Stimulated activated CD8-positive, alpha-beta memory T cell treated with anti-CD3 and anti-CD28 coated beads, Interleukin-15, amount 100 ng/mL, for 48 hours (primary cell): ENCODE measurements around the gene WWOX.

Source experiments
- DNase-seq, 2 donors: peaks; one replicate each; pipeline ENCODE4 v3.0.0-alpha.2; 2020; ENCODE audit warnings: low read depth in 2 of 2

The WWOX gene

DNA sequence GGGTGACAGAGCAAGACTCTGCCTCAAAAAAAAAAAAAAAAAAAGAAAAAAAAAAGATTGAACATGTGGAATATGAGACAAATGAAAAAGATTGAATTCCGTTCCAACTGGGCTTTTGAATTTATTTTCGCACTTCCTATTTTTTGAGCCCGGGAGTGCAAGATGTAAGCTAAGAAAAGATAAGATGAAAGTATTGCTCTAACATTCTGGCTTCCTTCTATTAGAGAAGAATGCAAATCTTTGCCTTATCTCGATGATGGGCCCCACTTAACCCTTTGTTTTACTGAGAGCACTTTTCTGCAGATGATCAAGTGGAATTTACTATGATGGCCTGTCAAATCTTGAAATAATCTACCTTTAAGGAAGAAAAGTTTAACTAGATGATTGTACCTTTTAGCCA is 96.3 kb downstream of the WWOX start:
- DNase-seq = no peak

DNA sequence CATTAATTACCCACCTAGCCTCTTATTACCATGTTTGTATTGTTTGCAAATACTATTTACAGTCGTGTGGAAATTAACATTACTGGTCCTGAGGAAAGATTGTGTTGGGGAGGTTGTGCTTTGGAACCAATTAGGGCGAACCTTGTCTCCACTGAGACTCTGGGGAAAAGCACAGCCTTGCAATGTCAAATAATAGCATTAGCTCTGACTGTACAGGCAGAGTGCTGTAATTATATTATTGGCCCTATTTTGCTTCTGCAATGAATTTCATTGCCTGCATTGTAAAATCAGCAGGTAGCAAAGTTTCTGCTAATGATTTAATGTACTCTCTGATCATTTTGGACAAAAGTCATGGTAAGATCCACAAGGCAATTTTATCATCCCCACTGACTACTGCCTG is 97.0 kb downstream of the WWOX start:
- no peak for DNase-seq

GRCh38 chr16:78198288-78198687 is 98.8 kb downstream of the WWOX start:
- DNase-seq = no peak

- DNase-seq = no peak
Observed at GRCh38 chr16:78199325-78200022, 100.0 kb downstream of the WWOX start.

GRCh38 chr16:78200023-78200389 is 100.6 kb downstream of the WWOX start:
- no peak for DNase-seq

GRCh38 chr16:78200623-78201096 is 101.2 kb downstream of the WWOX start:
- DNase-seq = no peak

DNA sequence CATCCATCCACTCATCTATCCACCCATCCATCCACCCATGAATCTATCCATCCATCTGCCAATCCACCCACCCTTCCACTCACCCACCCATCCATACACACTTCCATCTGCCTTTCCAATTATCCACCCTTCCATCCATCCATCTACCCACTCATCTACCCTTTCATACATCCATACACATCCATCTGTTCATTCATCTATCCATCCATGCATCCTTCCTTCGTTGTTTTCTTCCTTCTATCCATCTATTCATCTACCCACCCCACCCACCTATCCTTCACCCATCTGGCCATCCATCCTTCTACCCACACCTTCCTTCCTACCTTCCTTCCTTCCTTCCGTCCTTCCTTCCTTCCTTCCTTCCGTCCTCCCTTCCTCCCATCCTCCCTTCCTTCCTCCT is 106.1 kb downstream of the WWOX start:
- no peak for DNase-seq

GRCh38 chr16:78206623-78207223 is 107.3 kb downstream of the WWOX start:
- DNase-seq = no peak

- no peak for DNase-seq
Observed at GRCh38 chr16:78209951-78210661, 110.7 kb downstream of the WWOX start.

- no peak for DNase-seq
Observed at GRCh38 chr16:78211020-78211599, 111.7 kb downstream of the WWOX start.

GRCh38 chr16:78211946-78212345 is 112.5 kb downstream of the WWOX start:
- no peak for DNase-seq

DNA sequence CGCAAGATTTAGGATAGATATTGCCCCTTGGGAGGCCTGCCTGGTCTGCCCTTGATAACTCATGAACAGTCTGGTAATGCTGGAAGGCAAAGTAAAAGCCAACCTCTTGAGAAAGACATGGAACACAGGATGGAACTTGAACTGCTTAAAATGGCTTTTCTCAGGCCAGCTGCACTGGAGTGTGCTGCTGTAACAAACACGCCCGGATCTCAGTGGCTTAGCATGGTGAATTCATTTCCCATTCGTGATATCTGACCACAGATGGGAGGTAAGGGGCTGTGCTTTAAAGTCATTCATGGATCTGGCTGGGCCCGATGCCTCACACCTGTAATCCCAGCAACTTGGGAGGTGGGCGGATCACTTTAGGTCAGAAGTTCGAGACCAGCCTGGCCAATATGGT is 113.2 kb downstream of the WWOX start:
- no peak for DNase-seq

GRCh38 chr16:78213751-78214150 is 114.3 kb downstream of the WWOX start:
- DNase-seq = no peak

DNA sequence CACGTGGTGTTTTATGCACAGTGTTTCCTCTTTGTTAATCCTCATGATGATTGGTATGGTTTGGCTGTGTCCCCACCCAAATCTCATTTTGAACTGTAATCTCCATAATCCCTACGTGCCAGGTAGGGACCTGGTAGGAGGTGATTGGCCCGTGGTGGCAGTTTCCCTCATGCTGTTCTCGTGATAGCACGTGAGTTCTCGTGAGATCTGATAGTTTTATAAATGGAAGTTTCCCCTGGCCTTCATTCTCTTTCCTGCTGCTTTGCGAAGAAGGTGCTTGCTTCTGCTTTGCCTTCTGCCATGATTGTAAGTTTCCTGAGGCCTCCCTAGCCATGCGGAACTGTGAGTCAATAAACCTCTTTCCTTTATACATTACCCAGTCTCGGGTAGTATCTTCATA is 115.8 kb downstream of the WWOX start:
- DNase-seq = no peak

- no peak for DNase-seq
Observed at GRCh38 chr16:78216166-78216745, 116.8 kb downstream of the WWOX start.

DNA sequence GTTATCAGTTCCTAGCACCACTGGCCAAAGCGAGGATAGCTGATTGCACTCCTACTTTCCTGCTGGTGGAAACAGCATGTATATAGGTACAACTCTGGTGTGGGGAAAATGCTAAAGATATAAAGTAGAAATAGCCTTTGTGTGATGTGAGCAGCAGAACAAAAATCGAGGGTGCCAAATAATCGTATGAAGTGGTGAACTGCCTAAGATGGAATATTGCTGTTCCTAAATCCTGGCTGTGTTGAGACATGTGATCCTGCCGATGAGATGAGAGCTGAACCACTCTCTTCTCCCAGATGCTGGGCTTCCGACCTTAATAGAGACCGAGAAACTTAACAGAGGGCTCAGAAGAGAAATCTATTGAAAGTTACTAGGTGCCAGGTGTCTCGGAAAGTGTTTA is 117.8 kb downstream of the WWOX start:
- no peak for DNase-seq

DNA sequence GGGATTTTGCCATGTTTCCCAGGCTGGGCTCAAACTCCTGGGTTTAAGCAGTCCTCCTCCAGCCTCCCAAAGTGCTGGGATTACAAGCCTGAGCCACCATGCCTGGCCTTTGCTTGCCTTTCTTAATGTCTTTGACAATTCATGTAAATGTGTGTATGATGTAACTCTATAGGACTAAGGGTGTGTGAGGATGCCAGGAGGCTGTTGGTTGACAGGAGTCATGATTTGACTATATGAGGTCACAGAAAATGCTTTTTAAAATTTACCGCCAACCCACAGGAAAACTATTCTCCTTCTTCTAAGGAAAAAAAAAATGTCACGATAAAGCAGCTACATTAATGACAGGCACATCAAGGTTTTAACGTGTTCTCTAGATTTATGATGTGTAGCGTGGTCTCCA is 118.8 kb downstream of the WWOX start:
- no peak for DNase-seq

DNA sequence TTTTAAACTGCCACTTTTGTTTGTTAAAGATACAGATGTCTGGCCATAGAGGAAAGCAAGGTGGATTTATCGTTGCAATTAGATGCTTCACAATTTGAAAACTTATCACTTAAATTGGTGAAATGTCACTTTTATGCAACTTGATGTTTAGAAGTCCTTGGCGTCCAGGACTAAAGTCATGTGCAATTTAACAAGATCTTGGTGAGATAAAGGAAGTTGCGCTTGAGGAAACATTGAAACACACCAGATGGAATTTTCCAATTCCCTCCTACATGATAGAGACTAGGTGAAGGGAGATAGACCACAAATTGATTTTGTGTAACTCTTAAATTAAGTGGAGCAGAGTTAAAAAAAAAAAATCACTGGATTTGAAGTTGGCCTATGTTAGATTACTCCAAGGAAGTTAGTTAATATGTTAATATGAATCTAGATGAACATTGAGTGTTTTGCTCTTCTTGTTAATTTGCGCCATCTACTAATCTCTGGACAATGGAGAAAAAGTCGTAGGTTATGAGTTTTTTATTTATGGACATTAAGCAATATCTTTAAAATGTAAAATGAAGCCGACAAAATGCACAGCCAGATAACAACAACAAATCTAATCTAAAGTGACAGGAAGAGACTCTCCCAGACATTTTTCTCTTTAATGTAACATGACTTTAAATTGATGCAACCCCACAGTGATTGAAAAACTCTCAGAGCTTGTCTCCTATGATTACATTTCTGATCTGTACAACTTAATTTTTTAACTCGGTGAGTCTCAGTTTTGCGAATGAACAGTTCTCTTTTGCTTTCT is 119.6 kb downstream of the WWOX start:
- DNase-seq = no peak

DNA sequence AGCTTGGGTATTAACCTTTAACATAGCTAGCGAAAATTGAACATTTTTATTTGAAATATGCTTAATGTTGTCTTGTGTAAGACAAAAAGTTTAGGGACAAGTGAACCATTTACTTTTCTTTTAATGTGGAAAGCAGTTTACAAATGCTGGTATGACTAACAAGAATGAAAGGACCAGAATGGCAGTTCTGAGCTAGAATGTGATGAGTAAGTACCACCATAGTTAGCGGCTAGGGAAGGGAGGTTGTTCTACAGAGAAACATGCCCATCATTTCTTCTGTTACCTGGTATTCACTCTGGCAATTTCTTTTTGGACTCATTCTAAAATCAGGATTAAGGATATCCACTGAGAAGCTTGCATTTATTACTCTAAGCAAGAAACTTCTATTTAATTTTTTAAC is 121.1 kb downstream of the WWOX start:
- no peak for DNase-seq

DNA sequence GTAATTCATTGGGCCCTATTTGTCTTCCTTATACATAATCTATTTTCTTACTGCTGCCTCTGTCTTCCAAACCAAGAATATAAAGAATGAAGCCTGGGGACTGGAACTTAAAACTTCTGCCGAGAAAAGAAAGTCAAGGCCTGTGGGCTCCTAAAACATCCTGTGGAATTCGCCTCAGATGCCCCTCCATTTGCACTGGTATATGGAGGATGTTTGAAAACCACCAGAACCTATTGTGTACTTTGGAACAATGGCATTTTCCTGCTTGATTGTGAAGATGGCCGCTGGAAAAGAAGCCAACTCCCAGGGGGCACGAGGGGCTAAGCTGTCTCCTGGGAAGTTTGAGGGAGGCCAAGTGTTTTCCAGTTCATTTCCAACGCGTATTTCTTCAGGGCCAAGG is 122.4 kb downstream of the WWOX start:
- DNase-seq = no peak

DNA sequence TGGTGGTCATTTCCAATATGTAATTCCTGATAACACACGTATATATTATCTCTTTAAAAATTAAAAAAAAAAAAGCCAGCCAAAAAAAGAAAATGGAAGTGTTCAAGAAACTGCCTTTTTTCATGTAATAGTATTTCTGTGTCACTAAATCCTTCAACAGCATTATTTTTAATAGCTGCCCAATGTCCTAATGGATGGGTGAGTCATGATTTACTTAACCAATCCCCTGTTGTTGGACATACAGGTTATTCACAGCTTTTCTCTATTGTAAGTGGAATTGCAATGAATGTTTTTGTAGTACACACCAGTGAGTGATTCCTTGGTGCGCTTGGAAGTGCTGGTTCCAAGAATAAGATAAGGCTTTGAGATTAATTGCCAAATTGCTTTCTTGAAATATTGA is 124.9 kb downstream of the WWOX start:
- no peak for DNase-seq

DNA sequence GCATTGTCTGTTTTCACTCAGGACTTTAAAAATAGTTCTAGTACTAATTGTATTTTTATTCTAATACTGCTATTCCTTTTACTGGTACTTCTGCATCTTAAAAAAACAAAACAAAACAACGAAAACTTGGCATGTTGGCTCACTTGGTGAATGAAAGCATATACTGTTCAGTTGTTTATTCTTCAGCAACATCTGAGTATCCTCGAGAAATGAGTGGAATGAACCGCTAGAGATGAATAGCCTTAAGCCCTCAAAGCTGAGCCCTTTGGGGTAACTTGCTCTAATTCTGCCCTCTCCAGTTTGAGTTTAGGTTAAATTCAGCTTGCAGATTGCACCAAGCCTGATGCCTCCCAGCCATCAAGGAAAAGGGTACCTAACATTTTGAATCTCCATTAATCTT is 126.5 kb downstream of the WWOX start:
- DNase-seq = no peak
